Ascending aorta (tissue), 2 donors: ENCODE results near the gene SFMBT2. TPM values are rescaled to one million over a fixed set of nuclear protein-coding genes. Genes with fewer than 3 reads are reported as not detected.

Experiments
- DNase-seq, 2 donors: peaks; one replicate each; pipeline ENCODE4 v3.0.0-alpha.2; 2019; ENCODE audit warnings: low spot score in 2 of 2
- H3K27ac ChIP-seq, 2 donors: fragments of 200-600 bp; sonication (generic); one replicate each; pipeline ENCODE4 v1.5.1; 2016 to 2017; ENCODE audit warnings: mild to moderate bottlenecking in 1 of 2
- H3K27me3 ChIP-seq: fragments of 200-600 bp; sonication (generic); one replicate; pipeline ENCODE4 v1.5.1; 2017
- H3K36me3 ChIP-seq, 2 donors: fragments of 200-600 bp; sonication (generic); one replicate each; pipeline ENCODE4 v1.5.1; 2016
- H3K4me1 ChIP-seq, 2 donors: fragments of 200-600 bp; sonication (generic); one replicate each; pipeline ENCODE4 v1.5.1; 2016 to 2017; ENCODE audit warnings: mild to moderate bottlenecking in 1 of 2
- H3K4me3 ChIP-seq, 2 donors: fragments of 200-600 bp; sonication (generic); one replicate each; pipeline ENCODE4 v1.5.1; 2016 to 2017; ENCODE audit warnings: mild to moderate bottlenecking in 1 of 2
- H3K9me3 ChIP-seq, 2 donors: fragments of 200-600 bp; sonication (generic); one replicate each; pipeline ENCODE4 v1.5.1; 2016
- CTCF ChIP-seq, 3 experiments: fragments of 200-600 bp in 2 of 3; fragments of 450-650 bp in 1 of 3; sonication (generic) in 2 of 3; IDR thresholded peaks; one replicate each; pipeline ENCODE4 v1.5.1; 2016 to 2019; ENCODE audit warnings: antibody characterized with exemption in 3 of 3, mild to moderate bottlenecking in 1 of 3, moderate library complexity in 1 of 3
- intact Hi-C: fragments of 100-400 bp; cut with DNase I; formaldehyde crosslinking; loops from one replicate; pipeline ENCODE4 v1.15.1; 2023
- total RNA-seq: library from RNA; depleted of rRNA; stranded (reverse); fragments of >200 nt; gene quantifications from one replicate; pipeline ENCODE4 v1.1.0, GENCODE V29; 2016

The SFMBT2 gene
- total RNA-seq, 1 donor from 2014 or later = 2.2 TPM

- Histone ChIP-seq H3K27ac (no peak overlapping the region), H3K9me3 (no peaks in the 10 kb centered on the region), H3K4me3 (no peak overlapping the region), H3K27me3 (no peaks in the 10 kb centered on the region), H3K4me1 (no peaks in the 10 kb centered on the region), H3K36me3 (no peaks in the 10 kb centered on the region)
- no peak for DNase-seq
- TF ChIP-seq CTCF (IDR thresholded peaks at IDR 0.05) = no peak
- intact Hi-C loops = no loop called here
Observed at GRCh38 chr10:7438196-7438986, 27.6 kb upstream of the SFMBT2 start.

- no peak for TF ChIP-seq CTCF (IDR thresholded peaks at IDR 0.05)
- H3K27ac ChIP-seq = no peak overlapping the region
- no peaks in the 10 kb centered on the region for H3K36me3 ChIP-seq
- no peaks in the 10 kb centered on the region for H3K27me3 ChIP-seq
- no peaks in the 10 kb centered on the region for H3K4me1 ChIP-seq
- H3K4me3 ChIP-seq = no peak overlapping the region
- intact Hi-C loops = no loop called here
- H3K9me3 ChIP-seq = no peaks in the 10 kb centered on the region
- no peak for DNase-seq
Observed at GRCh38 chr10:7436490-7437100, 25.8 kb upstream of the SFMBT2 start.

- H3K36me3 ChIP-seq = no peaks in the 10 kb centered on the region
- intact Hi-C loops = no loop called here
- H3K9me3 ChIP-seq = no peaks in the 10 kb centered on the region
- no peak overlapping the region for H3K4me3 ChIP-seq
- no peaks in the 10 kb centered on the region for H3K27me3 ChIP-seq
- H3K27ac ChIP-seq = no peak overlapping the region
- no peak for DNase-seq
- TF ChIP-seq CTCF (IDR thresholded peaks at IDR 0.05) = no peak
- no peaks in the 10 kb centered on the region for H3K4me1 ChIP-seq
Observed at GRCh38 chr10:7435674-7436073, 24.8 kb upstream of the SFMBT2 start.

GRCh38 chr10:7434378-7434777 is 23.5 kb upstream of the SFMBT2 start:
- no peaks in the 10 kb centered on the region for H3K9me3 ChIP-seq
- H3K27me3 ChIP-seq = no peaks in the 10 kb centered on the region
- no peak overlapping the region for H3K4me3 ChIP-seq
- TF ChIP-seq CTCF (IDR thresholded peaks at IDR 0.05) = no peak
- no peaks in the 10 kb centered on the region for H3K4me1 ChIP-seq
- DNase-seq = no peak
- no peaks in the 10 kb centered on the region for H3K36me3 ChIP-seq
- no peak overlapping the region for H3K27ac ChIP-seq
- intact Hi-C loops = no loop called here

- Histone ChIP-seq H3K4me3 (no peak overlapping the region), H3K27me3 (no peaks in the 10 kb centered on the region), H3K9me3 (no peaks in the 10 kb centered on the region), H3K27ac (no peak overlapping the region), H3K36me3 (no peaks in the 10 kb centered on the region), H3K4me1 (no peaks in the 10 kb centered on the region)
- no peak for DNase-seq
- TF ChIP-seq CTCF (IDR thresholded peaks at IDR 0.05) = no peak
- intact Hi-C loops = no loop called here
Observed at GRCh38 chr10:7433861-7434260, 23.0 kb upstream of the SFMBT2 start.
